ENCODE measurements around the gene SETD6.

SETD6 gene

DNA sequence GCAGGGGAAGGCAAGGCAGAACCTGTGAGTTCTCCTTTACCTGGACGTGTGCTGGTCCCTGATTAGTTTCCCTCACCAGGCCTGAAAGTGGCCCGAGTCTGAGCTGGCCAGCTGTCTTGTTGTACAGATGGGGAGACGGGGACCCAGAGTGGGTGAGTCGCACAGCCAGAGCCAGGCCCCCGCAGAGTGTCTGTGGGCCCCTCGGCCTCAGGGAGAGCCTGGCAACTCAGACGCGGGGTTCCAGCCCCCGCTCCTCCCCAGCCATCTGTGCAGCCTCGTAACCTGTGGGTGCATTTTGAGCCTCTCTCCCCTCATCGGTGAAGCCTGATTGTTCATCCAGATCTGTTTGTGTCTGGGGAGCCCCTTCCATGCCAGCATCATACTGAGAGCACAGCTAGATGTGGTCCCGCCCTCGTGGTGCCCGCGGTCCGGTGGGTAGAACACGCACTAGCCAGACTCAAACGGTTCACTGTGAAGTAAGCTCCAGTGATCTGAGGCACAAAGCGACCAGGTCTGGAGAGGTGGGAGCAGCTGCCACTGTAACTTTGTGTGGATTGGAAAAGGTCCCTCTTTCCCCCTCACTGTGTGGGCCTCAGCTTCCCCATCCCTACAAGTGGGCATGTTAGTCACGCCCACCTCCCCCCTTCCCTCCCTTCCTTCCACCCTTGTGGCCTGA, 21.4 kb upstream of the SETD6 start:
- POLR2A ChIA-PET: no interaction called here
- H3K4me1 ChIP-seq (ENCODE audit: control insufficient read depth, insufficient read depth, low read length): no peaks in the 10 kb centered on the region
- no peaks in the 10 kb centered on the region for H3K9me3 ChIP-seq (ENCODE audit: control insufficient read depth, insufficient read depth, low read depth, low read length)
- no peaks in the 10 kb centered on the region for H3K36me3 ChIP-seq (ENCODE audit: control insufficient read depth in 2 of 2, insufficient read depth in 1 of 2, low read length in 2 of 2)
- TF ChIP-seq ZFHX2 (tag by site-specific recombination; conservative IDR thresholded peaks at IDR 0.05) (0 out of 2 replicates have a peak, but pooled peaks have one; percentile 7), ZNF654 (tag by site-specific recombination; IDR thresholded peaks at IDR 0.05; ENCODE audit: low read depth) (no peak)
- H3K27ac ChIP-seq (ENCODE audit: extremely low read depth, low read depth, low read length): no peak overlapping the region
- CTCF ChIA-PET: interaction anchor here (0.6 to 1.9 kb wide), 3 partner anchors 18 to 251 kb away, joined by 3 to 6 read pairs (median 3); no protein-coding TSS in a partner anchor
- no peak overlapping the region for H3K4me3 ChIP-seq (ENCODE audit: low read depth, low read length)

DNA sequence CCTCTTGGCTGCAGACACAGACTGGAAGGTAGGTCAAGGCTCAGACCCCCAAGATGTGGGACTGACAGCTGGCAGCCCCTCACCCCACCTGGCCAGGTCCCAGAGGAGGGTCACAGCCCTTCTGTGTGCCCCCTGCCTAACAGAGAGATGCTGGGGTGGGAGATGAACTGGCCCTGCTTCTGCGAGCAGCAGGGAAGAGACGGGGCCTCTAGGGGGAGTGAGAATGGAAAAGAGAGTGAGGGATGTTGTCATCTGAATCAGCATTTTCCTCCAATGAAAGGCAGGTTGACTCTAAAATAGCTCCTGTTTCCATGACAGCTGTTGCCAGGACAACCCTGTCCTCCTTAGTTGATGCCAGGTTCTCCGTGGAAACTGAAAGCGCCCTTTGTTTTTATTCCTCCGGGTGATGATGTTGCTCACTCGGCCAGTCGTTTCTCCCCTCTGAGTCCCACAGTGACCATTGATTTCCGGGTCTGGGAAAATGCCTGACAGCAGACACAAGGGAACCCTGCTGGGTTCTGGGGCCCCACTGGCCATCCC, 20.3 kb upstream of the SETD6 start:
- Histone ChIP-seq H3K4me3 (ENCODE audit: low read depth, low read length) (no peak overlapping the region), H3K4me1 (ENCODE audit: control insufficient read depth, insufficient read depth, low read length) (0 out of 2 replicates have a peak, but pooled peaks cover under 1% of the 10 kb centered on the region), H3K9me3 (ENCODE audit: control insufficient read depth, insufficient read depth, low read depth, low read length) (no peaks in the 10 kb centered on the region), H3K27ac (ENCODE audit: extremely low read depth, low read depth, low read length) (no peak overlapping the region), H3K36me3 (ENCODE audit: control insufficient read depth in 2 of 2, insufficient read depth in 1 of 2, low read length in 2 of 2) (no peaks in the 10 kb centered on the region)
- TF ChIP-seq ZNF837 (tag by site-specific recombination; IDR thresholded peaks at IDR 0.05) (no peak), MYNN (tag by site-specific recombination; IDR thresholded peaks at IDR 0.05; ENCODE audit: borderline replicate concordance) (peak; percentile 98), ZNF350 (tag by site-specific recombination; IDR thresholded peaks at IDR 0.05) (no peak), ZBTB20 (tag by site-specific recombination; IDR thresholded peaks at IDR 0.05) (0 out of 2 replicates have a peak, but pooled peaks have one; percentile 28), PRDM1 (tag by site-specific recombination; IDR thresholded peaks at IDR 0.05) (peak; percentile 83), ZNF654 (tag by site-specific recombination; IDR thresholded peaks at IDR 0.05; ENCODE audit: low read depth) (0 out of 2 replicates have a peak, but pooled peaks have one; percentile 4), ZFHX2 (tag by site-specific recombination; conservative IDR thresholded peaks at IDR 0.05) (no peak)
- TF ChIP-seq, protein P1, sequence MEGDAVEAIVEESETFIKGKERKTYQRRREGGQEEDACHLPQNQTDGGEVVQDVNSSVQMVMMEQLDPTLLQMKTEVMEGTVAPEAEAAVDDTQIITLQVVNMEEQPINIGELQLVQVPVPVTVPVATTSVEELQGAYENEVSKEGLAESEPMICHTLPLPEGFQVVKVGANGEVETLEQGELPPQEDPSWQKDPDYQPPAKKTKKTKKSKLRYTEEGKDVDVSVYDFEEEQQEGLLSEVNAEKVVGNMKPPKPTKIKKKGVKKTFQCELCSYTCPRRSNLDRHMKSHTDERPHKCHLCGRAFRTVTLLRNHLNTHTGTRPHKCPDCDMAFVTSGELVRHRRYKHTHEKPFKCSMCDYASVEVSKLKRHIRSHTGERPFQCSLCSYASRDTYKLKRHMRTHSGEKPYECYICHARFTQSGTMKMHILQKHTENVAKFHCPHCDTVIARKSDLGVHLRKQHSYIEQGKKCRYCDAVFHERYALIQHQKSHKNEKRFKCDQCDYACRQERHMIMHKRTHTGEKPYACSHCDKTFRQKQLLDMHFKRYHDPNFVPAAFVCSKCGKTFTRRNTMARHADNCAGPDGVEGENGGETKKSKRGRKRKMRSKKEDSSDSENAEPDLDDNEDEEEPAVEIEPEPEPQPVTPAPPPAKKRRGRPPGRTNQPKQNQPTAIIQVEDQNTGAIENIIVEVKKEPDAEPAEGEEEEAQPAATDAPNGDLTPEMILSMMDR (tag by site-specific recombination; IDR thresholded peaks at IDR 0.05): peak; percentile 66
- POLR2A ChIA-PET: interaction anchor here (0.6 to 0.9 kb wide), 3 partner anchors 102 to 348 kb away, joined by 3 read pairs; partner anchors contain the start of gene GINS3
- CTCF ChIA-PET: interaction anchor here (0.9 to 1.9 kb wide), 11 partner anchors 11 to 261 kb away, joined by 3 to 18 read pairs (median 6); no protein-coding TSS in a partner anchor

DNA sequence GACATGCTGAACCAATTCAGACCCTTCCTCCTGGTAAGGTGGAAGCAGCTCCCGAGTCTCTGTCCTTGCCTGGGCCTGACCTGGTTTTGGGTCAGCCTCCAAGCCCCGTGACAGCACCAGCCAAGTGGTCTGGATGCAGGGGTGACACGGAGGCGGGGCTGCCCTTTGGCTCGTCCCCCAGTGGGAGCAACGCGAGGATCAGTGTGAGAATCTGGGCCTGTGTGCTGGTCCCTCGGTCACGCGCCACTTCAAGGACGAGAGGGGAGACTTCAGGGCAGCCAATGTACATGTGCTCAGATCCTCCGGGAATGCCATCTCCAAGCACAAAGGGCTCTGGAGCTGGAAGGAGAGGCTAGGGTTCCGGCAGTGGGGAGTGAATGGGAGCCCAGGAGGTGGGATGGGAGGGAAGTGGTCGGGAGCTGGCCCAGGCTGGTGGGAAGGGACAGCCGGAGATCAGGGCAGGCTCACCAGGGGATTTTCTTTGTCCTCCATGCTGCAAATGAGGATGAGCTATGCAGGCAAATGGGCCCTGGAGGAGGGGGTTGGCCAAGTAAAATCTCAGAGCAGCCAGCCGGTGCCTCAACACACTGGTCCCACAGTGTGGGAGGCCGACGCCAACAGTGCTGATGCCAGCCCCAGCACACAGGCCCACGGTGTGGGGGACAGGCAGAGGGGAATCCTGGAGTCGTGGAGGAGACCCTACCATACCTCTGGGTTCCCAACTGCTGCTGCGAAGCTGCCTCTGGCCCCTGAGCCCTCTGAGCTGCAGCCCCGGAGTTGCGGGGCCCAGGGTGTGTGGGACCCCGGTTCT, 19.6 kb upstream of the SETD6 start:
- ChIA-PET POLR2A (interaction anchor here (0.6 to 0.9 kb wide), 2 partner anchors 103 to 165 kb away, joined by 3 read pairs; partner anchors contain the start of gene GINS3), CTCF (interaction anchor here (0.6 to 1.9 kb wide), 13 partner anchors 10 to 261 kb away, joined by 3 to 18 read pairs (median 6); no protein-coding TSS in a partner anchor)
- no peak overlapping the region for H3K27ac ChIP-seq (ENCODE audit: extremely low read depth, low read depth, low read length)
- H3K36me3 ChIP-seq (ENCODE audit: control insufficient read depth in 2 of 2, insufficient read depth in 1 of 2, low read length in 2 of 2): no peaks in the 10 kb centered on the region
- H3K4me3 ChIP-seq (ENCODE audit: low read depth, low read length): no peak overlapping the region
- TF ChIP-seq ZFHX2 (tag by site-specific recombination; conservative IDR thresholded peaks at IDR 0.05): peak; percentile 28; the same call in 1 of the 2 replicates
- TF ChIP-seq ZNF664 (tag by site-specific recombination; IDR thresholded peaks at IDR 0.05): no peak
- H3K9me3 ChIP-seq (ENCODE audit: control insufficient read depth, insufficient read depth, low read depth, low read length): no peaks in the 10 kb centered on the region
- 0 out of 2 replicates have a peak, but pooled peaks cover 2% of the 10 kb centered on the region for H3K4me1 ChIP-seq (ENCODE audit: control insufficient read depth, insufficient read depth, low read length)

DNA sequence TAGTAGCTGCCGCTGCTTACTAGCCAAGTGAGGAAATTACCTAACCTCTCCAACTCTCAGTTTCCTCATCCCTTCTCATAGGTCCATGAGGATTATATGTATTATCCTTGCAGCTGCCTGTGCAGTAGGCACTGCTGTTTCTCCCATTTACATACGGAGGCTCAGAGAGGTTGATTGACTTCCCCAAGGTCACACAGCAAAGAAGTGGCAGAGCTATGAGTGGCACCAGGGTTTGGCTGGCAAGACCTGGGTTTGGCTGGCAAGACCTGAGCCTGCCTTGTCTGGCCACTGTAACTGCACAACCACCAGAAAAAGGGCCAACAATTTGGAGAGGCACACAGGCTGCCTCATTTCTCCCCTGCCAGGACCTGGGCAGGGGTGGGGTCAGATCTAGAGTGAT, 17.8 kb upstream of the SETD6 start:
- Histone ChIP-seq H3K9me3 (ENCODE audit: control insufficient read depth, insufficient read depth, low read depth, low read length) (no peaks in the 10 kb centered on the region), H3K4me3 (ENCODE audit: low read depth, low read length) (no peak overlapping the region), H3K36me3 (ENCODE audit: control insufficient read depth in 2 of 2, insufficient read depth in 1 of 2, low read length in 2 of 2) (no peaks in the 10 kb centered on the region), H3K27ac (ENCODE audit: extremely low read depth, low read depth, low read length) (no peak overlapping the region), H3K4me1 (ENCODE audit: control insufficient read depth, insufficient read depth, low read length) (peaks cover 5% of the 10 kb centered on the region)
- ChIA-PET POLR2A (no interaction called here), CTCF (interaction anchor here (0.8 kb wide), 1 partner anchor 160 kb away, joined by 5 read pairs; no protein-coding TSS in a partner anchor)
- TF ChIP-seq, protein P2, sequence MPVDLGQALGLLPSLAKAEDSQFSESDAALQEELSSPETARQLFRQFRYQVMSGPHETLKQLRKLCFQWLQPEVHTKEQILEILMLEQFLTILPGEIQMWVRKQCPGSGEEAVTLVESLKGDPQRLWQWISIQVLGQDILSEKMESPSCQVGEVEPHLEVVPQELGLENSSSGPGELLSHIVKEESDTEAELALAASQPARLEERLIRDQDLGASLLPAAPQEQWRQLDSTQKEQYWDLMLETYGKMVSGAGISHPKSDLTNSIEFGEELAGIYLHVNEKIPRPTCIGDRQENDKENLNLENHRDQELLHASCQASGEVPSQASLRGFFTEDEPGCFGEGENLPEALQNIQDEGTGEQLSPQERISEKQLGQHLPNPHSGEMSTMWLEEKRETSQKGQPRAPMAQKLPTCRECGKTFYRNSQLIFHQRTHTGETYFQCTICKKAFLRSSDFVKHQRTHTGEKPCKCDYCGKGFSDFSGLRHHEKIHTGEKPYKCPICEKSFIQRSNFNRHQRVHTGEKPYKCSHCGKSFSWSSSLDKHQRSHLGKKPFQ (tag by site-specific recombination; IDR thresholded peaks at IDR 0.05): no peak
- no peak for TF ChIP-seq OVOL3 (tag by site-specific recombination; IDR thresholded peaks at IDR 0.05)
- TF ChIP-seq, protein P3, sequence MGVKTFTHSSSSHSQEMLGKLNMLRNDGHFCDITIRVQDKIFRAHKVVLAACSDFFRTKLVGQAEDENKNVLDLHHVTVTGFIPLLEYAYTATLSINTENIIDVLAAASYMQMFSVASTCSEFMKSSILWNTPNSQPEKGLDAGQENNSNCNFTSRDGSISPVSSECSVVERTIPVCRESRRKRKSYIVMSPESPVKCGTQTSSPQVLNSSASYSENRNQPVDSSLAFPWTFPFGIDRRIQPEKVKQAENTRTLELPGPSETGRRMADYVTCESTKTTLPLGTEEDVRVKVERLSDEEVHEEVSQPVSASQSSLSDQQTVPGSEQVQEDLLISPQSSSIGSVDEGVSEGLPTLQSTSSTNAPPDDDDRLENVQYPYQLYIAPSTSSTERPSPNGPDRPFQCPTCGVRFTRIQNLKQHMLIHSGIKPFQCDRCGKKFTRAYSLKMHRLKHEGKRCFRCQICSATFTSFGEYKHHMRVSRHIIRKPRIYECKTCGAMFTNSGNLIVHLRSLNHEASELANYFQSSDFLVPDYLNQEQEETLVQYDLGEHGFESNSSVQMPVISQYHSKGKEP (tag by site-specific recombination; IDR thresholded peaks at IDR 0.05): no peak
- TF ChIP-seq, protein P4, sequence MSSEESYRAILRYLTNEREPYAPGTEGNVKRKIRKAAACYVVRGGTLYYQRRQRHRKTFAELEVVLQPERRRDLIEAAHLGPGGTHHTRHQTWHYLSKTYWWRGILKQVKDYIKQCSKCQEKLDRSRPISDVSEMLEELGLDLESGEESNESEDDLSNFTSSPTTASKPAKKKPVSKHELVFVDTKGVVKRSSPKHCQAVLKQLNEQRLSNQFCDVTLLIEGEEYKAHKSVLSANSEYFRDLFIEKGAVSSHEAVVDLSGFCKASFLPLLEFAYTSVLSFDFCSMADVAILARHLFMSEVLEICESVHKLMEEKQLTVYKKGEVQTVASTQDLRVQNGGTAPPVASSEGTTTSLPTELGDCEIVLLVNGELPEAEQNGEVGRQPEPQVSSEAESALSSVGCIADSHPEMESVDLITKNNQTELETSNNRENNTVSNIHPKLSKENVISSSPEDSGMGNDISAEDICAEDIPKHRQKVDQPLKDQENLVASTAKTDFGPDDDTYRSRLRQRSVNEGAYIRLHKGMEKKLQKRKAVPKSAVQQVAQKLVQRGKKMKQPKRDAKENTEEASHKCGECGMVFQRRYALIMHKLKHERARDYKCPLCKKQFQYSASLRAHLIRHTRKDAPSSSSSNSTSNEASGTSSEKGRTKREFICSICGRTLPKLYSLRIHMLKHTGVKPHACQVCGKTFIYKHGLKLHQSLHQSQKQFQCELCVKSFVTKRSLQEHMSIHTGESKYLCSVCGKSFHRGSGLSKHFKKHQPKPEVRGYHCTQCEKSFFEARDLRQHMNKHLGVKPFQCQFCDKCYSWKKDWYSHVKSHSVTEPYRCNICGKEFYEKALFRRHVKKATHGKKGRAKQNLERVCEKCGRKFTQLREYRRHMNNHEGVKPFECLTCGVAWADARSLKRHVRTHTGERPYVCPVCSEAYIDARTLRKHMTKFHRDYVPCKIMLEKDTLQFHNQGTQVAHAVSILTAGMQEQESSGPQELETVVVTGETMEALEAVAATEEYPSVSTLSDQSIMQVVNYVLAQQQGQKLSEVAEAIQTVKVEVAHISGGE (tag by site-specific recombination; conservative IDR thresholded peaks at IDR 0.05; ENCODE audit: low read depth): no peak
- no peak for TF ChIP-seq ZBTB20 (tag by site-specific recombination; IDR thresholded peaks at IDR 0.05)
- peak; percentile 90 for TF ChIP-seq ZNF768 (tag by site-specific recombination; IDR thresholded peaks at IDR 0.05)
